Activated CD4-positive, alpha-beta T cell treated with anti-CD3 and anti-CD28 coated beads for 24 hours (primary cell): Measurements from ENCODE around the gene SYT15B.
"Not testable (repeated sequence)": the region's sequence is repeated elsewhere in the genome, so short reads cannot be mapped to it uniquely, and the experiment has no call there.

Source experiments
- DNase-seq, 2 donors: peaks; one replicate each; pipeline ENCODE4 v3.0.0-alpha.2; 2020; ENCODE audit warnings: low read depth in 2 of 2

The SYT15B gene

GRCh38 chr10:47763554-47764175 lies at the start of gene SYT15B:
Gene SYT15B, minus strand, starts transcription at chr10:47763592. Its CDS starts 952 bp downstream, at chr10:47762640.
- DNase-seq = not testable (repeated sequence)

DNA sequence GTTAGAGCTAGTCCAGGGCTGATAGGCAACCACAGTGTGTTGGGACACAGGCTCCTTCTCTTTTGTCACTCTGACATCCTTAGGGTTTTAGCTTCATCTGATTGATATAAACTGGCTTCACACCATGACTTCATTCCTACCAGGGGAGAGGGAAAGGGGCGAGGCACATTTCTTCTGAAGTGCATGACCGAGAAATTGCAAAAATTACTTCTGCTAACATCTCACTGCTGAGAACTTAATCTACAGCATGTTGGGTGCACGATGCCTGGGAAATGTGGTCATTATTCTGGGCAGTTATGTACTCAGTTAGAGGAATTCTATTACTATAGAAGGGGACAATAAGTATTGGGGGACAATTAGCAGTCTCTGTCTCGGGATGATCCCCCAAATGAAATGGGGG lies 16.2 kb upstream of the SYT15B start:
- not testable (repeated sequence) for DNase-seq

- DNase-seq = not testable (repeated sequence)
These were observed 12.2 kb upstream of the SYT15B start for GRCh38 chr10:47775361-47776231.

GRCh38 chr10:47770745-47771144 lies 7.4 kb upstream of the SYT15B start:
- DNase-seq = not testable (repeated sequence)

GRCh38 chr10:47768578-47769115 lies 5.3 kb upstream of the SYT15B start:
- not testable (repeated sequence) for DNase-seq

DNA sequence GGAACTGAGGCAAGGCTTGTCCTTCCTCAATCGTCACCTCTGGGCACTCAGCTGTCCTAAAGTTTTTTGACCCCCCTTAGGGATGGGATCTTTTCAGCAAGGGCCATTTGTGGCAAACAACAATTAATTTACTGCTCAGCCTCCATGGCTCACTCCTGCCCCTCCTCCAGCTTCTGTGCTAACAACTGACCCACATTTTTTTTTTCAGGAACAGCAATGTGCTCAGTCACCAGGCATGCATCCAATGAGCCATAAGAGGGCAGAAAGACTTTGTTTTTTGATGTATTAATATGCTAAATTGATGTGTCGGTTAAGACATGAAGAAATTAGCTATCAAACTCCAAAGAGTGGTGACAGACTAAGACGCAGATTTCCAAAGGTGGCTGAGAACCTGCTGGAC lies 4.7 kb upstream of the SYT15B start:
- not testable (repeated sequence) for DNase-seq

DNA sequence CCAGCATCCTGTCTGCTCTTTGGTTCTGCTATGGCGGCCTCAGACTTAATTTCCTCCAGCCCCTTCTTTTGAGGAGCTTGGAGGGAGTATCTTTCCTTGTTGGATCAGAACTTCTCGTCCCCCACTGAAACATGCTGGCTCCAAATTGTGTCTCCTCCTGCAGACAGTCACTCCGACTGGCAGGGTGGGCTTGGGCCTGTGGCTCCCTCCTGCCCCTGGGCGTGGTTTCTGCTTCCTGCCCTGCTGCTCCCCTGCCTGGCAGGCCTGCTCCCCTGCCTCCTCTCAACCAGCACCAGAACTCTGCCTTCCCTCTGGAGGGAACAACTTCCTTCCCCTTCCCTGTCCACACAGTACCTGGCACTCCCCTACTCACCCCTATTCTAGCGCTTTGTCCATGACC lies 3.8 kb upstream of the SYT15B start:
- DNase-seq = not testable (repeated sequence)

- DNase-seq = not testable (repeated sequence)
These were observed 1.8 kb upstream of the SYT15B start for GRCh38 chr10:47765232-47765631.

DNA sequence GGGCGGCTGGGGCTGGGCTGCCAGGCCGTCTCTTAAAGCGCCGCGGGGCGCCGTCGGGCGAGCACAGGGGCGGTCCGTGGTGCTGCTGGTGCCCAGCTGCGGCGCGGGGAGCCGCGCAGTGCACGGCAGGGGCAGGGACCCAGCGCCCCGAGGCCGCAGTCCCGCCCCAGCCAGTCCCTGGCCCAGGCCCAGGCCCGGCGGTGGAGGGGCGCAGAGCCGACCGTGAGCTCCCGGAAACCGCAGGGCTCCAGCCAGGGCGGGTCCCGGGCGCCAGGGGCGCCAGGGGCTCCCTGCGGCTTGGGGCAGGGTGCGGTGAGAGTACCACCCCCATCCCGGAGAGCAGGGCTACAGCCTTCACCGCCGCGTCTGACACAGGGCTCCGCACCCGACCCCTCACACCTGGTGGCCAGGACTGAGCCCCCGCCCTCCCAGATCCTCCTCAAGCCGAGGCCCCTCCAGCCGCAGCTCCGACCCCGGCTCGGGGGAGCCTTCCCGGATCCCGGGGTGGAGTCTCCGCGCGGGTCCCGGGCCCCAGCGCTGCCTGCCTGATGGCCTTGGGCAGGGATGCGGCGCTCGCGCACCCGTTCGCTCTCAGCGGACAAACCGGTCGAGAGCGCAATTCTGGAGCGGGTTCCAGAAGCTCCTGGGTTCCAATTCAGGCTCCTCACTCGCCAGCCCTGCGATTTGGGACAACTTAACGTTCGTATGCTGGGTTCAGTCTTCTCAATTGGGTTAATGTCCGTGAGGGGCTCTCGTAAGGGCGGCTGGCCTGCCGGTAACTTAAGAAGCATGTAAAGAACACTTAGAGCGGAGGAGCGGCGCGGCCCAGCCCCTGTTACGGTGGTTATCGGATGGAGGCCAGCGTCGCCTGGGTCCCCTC lies 478 bp downstream of the SYT15B start:
- not testable (repeated sequence) for DNase-seq

- not testable (repeated sequence) for DNase-seq
These were observed 4.5 kb downstream of the SYT15B start for GRCh38 chr10:47758855-47759254.

- DNase-seq = not testable (repeated sequence)
These were observed 7.2 kb downstream of the SYT15B start for GRCh38 chr10:47756169-47756568.

- DNase-seq = not testable (repeated sequence)
These were observed 9.5 kb downstream of the SYT15B start for GRCh38 chr10:47753871-47754270.

DNA sequence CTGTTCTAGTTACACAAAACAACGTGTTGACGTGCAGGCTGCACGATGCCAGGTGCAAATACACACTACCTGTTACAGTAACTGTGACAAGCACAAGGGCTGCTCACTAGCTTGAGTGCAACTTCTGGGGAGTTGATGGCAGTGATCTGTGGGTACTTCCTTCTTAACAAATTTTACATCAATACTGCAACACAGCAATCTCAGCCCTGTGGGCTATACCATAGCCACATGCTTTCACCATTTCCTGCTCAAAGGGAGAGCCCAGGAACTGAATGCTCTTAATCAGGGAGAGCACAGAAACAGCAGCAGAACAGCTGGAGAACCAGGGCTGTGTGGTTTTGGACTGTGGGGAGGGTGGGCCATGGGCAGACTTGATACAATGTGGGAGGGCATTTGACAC lies 10.2 kb downstream of the SYT15B start:
- DNase-seq = not testable (repeated sequence)

DNA sequence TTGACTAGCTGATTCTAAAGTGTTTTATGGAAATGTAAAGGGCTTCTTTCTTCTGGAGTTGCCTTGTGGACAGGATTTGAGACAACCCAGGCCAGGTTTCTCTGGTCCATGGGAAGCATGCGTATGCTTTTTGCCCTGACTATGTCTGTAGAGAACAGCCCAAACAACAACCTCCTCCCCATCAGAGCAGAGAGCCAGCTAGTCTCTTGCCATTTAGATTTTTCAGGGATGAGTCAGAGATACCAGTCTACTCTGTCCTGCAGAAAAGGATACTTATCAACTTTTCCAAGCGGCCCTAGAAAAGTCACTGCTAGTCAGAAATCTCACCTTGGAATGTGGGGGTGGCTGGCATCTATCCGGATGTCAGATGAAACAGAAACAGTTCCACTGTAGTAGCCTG lies 11.6 kb downstream of the SYT15B start:
- DNase-seq = not testable (repeated sequence)

DNA sequence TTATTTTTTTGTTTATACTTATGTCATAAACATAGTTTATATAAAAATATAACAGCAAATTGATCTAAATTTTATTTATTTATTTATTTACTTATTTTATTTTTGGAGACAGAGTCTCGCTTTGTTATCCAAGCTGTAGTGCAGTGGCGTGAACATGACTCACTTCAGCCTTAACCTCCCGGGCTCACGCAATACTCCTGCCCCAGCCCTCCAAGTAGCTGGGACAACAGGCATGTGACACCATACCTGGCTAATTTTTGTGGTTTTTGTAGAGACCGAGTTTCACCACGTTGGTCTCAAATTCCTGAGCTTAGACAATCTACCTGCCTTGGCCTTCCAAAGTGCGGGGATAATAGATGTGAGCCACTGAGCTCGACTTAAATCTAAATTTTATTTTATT lies 13.0 kb downstream of the SYT15B start:
- DNase-seq = not testable (repeated sequence)

DNA sequence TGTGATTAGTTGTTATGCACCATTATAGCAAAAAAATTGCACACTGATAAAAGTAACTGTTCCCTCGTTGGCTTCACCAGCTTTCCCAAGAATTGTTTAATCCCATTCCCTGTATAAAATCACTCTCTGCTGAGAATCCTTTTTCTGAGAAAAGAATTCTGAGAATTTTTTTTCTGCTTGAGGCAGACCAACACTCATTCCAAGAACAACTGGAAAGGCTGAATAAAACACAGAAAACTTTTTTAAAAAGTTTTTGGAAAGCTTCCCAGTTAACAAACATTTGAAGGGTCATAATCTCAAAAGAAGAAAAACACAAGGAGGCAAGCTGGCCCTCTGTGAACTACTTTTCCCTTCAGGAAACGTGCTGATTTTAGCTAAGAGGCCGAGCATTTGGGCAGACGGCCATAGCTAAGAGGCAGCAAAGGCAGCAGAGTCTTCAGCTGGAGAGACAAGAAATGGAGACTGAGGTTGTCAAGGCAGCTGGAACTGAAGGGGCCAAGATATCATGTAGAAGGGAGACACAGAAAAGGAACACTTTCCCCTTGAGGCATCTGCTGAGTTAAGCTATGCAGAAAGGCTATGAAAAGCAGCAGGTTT lies 16.5 kb downstream of the SYT15B start:
- DNase-seq = not testable (repeated sequence)

DNA sequence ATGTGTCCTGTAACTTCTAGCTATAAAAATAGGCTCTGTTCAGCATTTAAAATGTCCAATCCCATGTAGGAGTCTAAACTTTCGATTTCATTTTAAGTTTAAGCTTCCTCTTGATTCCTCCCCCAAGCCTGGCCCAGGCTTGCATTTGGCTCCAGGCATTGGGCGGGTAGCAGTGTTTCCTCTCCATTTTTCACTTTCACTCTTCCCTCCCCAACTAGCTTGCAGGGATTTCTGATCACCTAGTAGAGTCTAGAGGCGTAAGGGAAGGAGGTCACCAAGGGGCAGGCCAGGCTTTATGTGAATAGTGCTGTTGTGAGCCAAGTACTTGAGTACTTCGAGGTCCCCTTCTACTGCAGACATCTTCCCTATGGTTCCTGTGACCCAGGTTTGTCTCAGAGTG lies 18.5 kb downstream of the SYT15B start:
- not testable (repeated sequence) for DNase-seq

- not testable (repeated sequence) for DNase-seq
These were observed 19.5 kb downstream of the SYT15B start for GRCh38 chr10:47743611-47744550.

GRCh38 chr10:47740868-47741267 lies 22.5 kb downstream of the SYT15B start:
- DNase-seq = not testable (repeated sequence)

GRCh38 chr10:47730911-47731310 lies 32.5 kb downstream of the SYT15B start:
- DNase-seq = not testable (repeated sequence)
